H9 (cell line): ENCODE results near the gene ZFPL1. TPM values are rescaled to one million over a fixed set of nuclear protein-coding genes. Genes with fewer than 3 reads are reported as not detected.

ENCODE experiments used
- DNase-seq: peaks from one replicate; pipeline ENCODE4 v3.0.0-alpha.2; 2017
- H2AFZ ChIP-seq: one replicate; pipeline ENCODE4 v1.6.1; 2013; ENCODE audit warnings: mild to moderate bottlenecking, low read length, control low read depth, moderate library complexity
- H2AK5ac ChIP-seq: 2 replicates; pipeline ENCODE4 v1.6.1; 2013; ENCODE audit warnings: low read length, control low read depth, mixed read lengths; ENCODE audit not compliant: insufficient read length
- H2BK120ac ChIP-seq: one replicate; pipeline ENCODE4 v1.6.1; 2013; ENCODE audit warnings: low read depth, mild to moderate bottlenecking, low read length, control low read depth, inconsistent platforms; ENCODE audit not compliant: poor library complexity, severe bottlenecking
- H2BK12ac ChIP-seq: 2 replicates; pipeline ENCODE4 v1.6.1; 2013; ENCODE audit warnings: low read length, control low read depth, mixed read lengths, low read depth; ENCODE audit not compliant: insufficient read length
- H2BK15ac ChIP-seq: 2 replicates; pipeline ENCODE4 v1.6.1; 2013; ENCODE audit warnings: low read depth, low read length, control low read depth
- H2BK20ac ChIP-seq: one replicate; pipeline ENCODE4 v1.6.1; 2013; ENCODE audit warnings: low read depth, mild to moderate bottlenecking, low read length, control low read depth, inconsistent platforms; ENCODE audit not compliant: poor library complexity, severe bottlenecking
- H2BK5ac ChIP-seq: 2 replicates; pipeline ENCODE4 v1.6.1; 2013; ENCODE audit warnings: low read length, control low read depth, mixed read lengths; ENCODE audit not compliant: insufficient read length
- H3K14ac ChIP-seq: 2 replicates; pipeline ENCODE4 v1.6.1; 2013; ENCODE audit warnings: low read length, control low read depth; ENCODE audit not compliant: insufficient read depth
- H3K18ac ChIP-seq: 2 replicates; pipeline ENCODE4 v1.6.1; 2013; ENCODE audit warnings: low read depth, mild to moderate bottlenecking, mixed read lengths, low read length, control low read depth; ENCODE audit not compliant: insufficient read length
- H3K23ac ChIP-seq: 2 replicates; pipeline ENCODE4 v1.6.1; 2013; ENCODE audit warnings: low read length, control low read depth, mixed read lengths, low read depth; ENCODE audit not compliant: insufficient read length
- H3K23me2 ChIP-seq: 2 replicates; pipeline ENCODE4 v1.6.1; 2013; ENCODE audit warnings: low read depth, mild to moderate bottlenecking, mixed read lengths, low read length, control low read depth; ENCODE audit not compliant: insufficient read length, poor library complexity, severe bottlenecking
- H3K27ac ChIP-seq: 2 replicates; pipeline ENCODE4 v1.5.1; 2013; ENCODE audit warnings: low read length, control low read depth, mixed read lengths, low read depth; ENCODE audit not compliant: insufficient read length
- H3K27me3 ChIP-seq: 2 replicates; pipeline ENCODE4 v1.6.1; 2013; ENCODE audit warnings: low read length, control low read depth, inconsistent platforms; ENCODE audit not compliant: insufficient read depth
- H3K4ac ChIP-seq: 2 replicates; pipeline ENCODE4 v1.6.1; 2013; ENCODE audit warnings: low read depth, mild to moderate bottlenecking, control low read depth, inconsistent platforms, low read length, moderate library complexity
- H3K4me1 ChIP-seq: 2 replicates; pipeline ENCODE4 v1.6.1; 2013; ENCODE audit warnings: low read length, control low read depth, inconsistent platforms; ENCODE audit not compliant: insufficient read depth
- H3K4me2 ChIP-seq: 2 replicates; pipeline ENCODE4 v1.6.1; 2013; ENCODE audit warnings: low read length, control low read depth, mixed read lengths; ENCODE audit not compliant: insufficient read length, insufficient read depth
- H3K56ac ChIP-seq: 2 replicates; pipeline ENCODE4 v1.6.1; 2013; ENCODE audit warnings: low read depth, mild to moderate bottlenecking, mixed read lengths, low read length, control low read depth; ENCODE audit not compliant: insufficient read length
- H3K79me1 ChIP-seq: 2 replicates; pipeline ENCODE4 v1.6.1; 2013; ENCODE audit warnings: low read depth, mild to moderate bottlenecking, moderate library complexity, low read length, control low read depth, inconsistent platforms; ENCODE audit not compliant: insufficient read depth, poor library complexity, severe bottlenecking
- H3K79me2 ChIP-seq: 2 replicates; pipeline ENCODE4 v1.6.1; 2013; ENCODE audit warnings: low read length, control low read depth, inconsistent platforms; ENCODE audit not compliant: insufficient read depth
- H3K9ac ChIP-seq: 2 replicates; pipeline ENCODE4 v1.6.1; 2013; ENCODE audit warnings: low read length, control low read depth, mixed read lengths; ENCODE audit not compliant: insufficient read length; ENCODE audit errors: extremely low read depth
- H3K9me3 ChIP-seq: one replicate; pipeline ENCODE4 v1.6.1; 2013; ENCODE audit warnings: low read depth, low read length, inconsistent platforms; ENCODE audit not compliant: control insufficient read depth
- H3T11ph ChIP-seq: one replicate; pipeline ENCODE4 v1.6.1; 2013; ENCODE audit warnings: mild to moderate bottlenecking, low read length, control low read depth, inconsistent platforms
- H4K20me1 ChIP-seq: one replicate; pipeline ENCODE4 v1.6.1; 2013; ENCODE audit not compliant: control insufficient read depth, insufficient read length, insufficient read depth
- H4K5ac ChIP-seq: 2 replicates; pipeline ENCODE4 v1.6.1; 2013; ENCODE audit warnings: low read depth, mild to moderate bottlenecking, mixed read lengths, low read length, control low read depth; ENCODE audit not compliant: insufficient read length
- H4K8ac ChIP-seq: replicated peaks from 2 replicates; pipeline ENCODE4 v1.6.1; 2013; ENCODE audit warnings: low read length, control low read depth, mixed read lengths, low read depth; ENCODE audit not compliant: insufficient read length
- H4K91ac ChIP-seq: 2 replicates; pipeline ENCODE4 v1.6.1; 2013; ENCODE audit warnings: low read depth, mild to moderate bottlenecking, moderate library complexity, mixed read lengths, low read length, control low read depth; ENCODE audit not compliant: insufficient read length
- H3K27ac Mint-ChIP-seq, 3 experiments: 2 replicates in 2 of 3; 3 replicates in 1 of 3; pipeline ENCODE4 v1.8.0; 2020 to 2021; ENCODE audit warnings: mixed read lengths in 3 of 3, mild to moderate bottlenecking in 1 of 3, moderate library complexity in 1 of 3
- H3K27me3 Mint-ChIP-seq: 2 replicates; pipeline ENCODE4 v1.8.0; 2021; ENCODE audit warnings: low read depth, mild to moderate bottlenecking, moderate library complexity, mixed read lengths
- H3K36me3 Mint-ChIP-seq, 3 experiments: 2 replicates in 2 of 3; 3 replicates in 1 of 3; pipeline ENCODE4 v1.8.0; 2020 to 2021; ENCODE audit warnings: low read depth in 3 of 3, mixed read lengths in 3 of 3; ENCODE audit not compliant: insufficient read depth in 1 of 3
- H3K4me1 Mint-ChIP-seq, 2 experiments: 2 replicates each; pipeline ENCODE4 v1.8.0; 2020; ENCODE audit warnings: mixed read lengths in 2 of 2
- H3K4me3 Mint-ChIP-seq, 2 experiments: 2 replicates in 1 of 2; 3 replicates in 1 of 2; pipeline ENCODE4 v1.8.0; 2020 to 2021; ENCODE audit warnings: mild to moderate bottlenecking in 2 of 2, mixed read lengths in 2 of 2, moderate library complexity in 1 of 2
- H3K9me3 Mint-ChIP-seq, 2 experiments: 2 replicates in 1 of 2; 3 replicates in 1 of 2; pipeline ENCODE4 v1.8.0; 2020; ENCODE audit warnings: mild to moderate bottlenecking in 2 of 2, mixed read lengths in 2 of 2, moderate library complexity in 1 of 2
- WGBS: extraction: QIAGEN DNeasy Blood & Tissue Kit; methylation state at CpG from one replicate; pipeline ENCODE4 v1.1.7; 2013; ENCODE audit warnings: missing lambda C conversion rate, low lambda C conversion rate, mixed read lengths; ENCODE audit not compliant: insufficient read length; ENCODE audit errors: extremely low coverage; 5-methylcytosine and 5-hydroxymethylcytosine counted together
- total RNA-seq: library from RNA; stranded (reverse); gene quantifications from 2 replicates; pipeline ENCODE4 v1.2.1, GENCODE V29; 2021
- TF ChIP-seq, protein P1 (sequence below): fragments of 200-600 bp; sonication (generic); conservative IDR thresholded peaks from 3 replicates; pipeline ENCODE4 v1.8.0; 2021; ENCODE audit warnings: antibody characterized with exemption, mild to moderate bottlenecking

The ZFPL1 gene
- total RNA-seq, 1 experiment from 2014 or later: 24.2 TPM

DNA sequence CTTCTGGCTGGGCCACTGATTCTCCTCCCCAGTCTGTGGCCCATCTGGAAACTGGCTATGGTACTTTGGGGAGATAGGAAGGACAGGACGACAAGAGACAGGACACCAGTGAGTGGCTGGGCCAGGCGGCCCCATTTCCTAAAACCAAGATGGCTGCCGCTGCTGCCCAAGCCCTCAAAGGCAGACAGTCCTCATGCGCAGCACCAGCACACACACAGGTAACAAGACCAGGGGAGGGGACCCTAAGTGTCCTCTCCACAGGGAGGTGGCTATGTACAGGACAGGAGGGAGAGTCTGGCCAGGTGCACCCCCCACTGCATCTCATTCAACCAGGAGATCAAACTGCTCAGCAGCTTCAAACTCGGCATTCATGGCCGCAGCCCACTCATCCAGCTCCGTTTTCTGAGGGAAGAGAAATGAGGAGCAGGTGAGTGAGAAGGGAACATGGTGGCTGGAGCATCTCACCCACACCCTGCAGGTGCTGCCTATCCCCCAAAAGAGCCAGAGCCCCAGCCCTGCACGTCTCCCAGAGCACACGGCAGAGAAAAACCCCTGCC, 5.2 kb upstream of the ZFPL1 start:
- peaks cover 14 to 17% of the 10 kb centered on the region in 2 experiments for H3K4me1 Mint-ChIP-seq
- no peak overlapping the region for H3K4me3 Mint-ChIP-seq
- no peaks in the 10 kb centered on the region for H3K4me1 ChIP-seq
- no peak overlapping the region for H2BK120ac ChIP-seq
- no peak overlapping the region for H3K4ac ChIP-seq
- peaks cover 5% of the 10 kb centered on the region for H3K23me2 ChIP-seq
- H2BK15ac ChIP-seq: no peak overlapping the region
- H4K91ac ChIP-seq: no peak overlapping the region
- peaks cover 48 to 74% (median 72%) of the 10 kb centered on the region in 3 experiments for H3K36me3 Mint-ChIP-seq
- no peak overlapping the region for H4K8ac ChIP-seq
- no peaks in the 10 kb centered on the region for H3K27me3 ChIP-seq
- peak overlapping the region; percentile 1 for H3K4me2 ChIP-seq
- H3K9me3 ChIP-seq: no peaks in the 10 kb centered on the region
- no peaks in the 10 kb centered on the region for H3K27me3 Mint-ChIP-seq
- peak overlapping the region in 2 of 3 experiments; percentile 55 to 88; a peak in 3 of 7 replicates for H3K27ac Mint-ChIP-seq
- H3K79me2 ChIP-seq: peaks cover 8% of the 10 kb centered on the region; the same call in 1 of the 2 replicates
- no peak overlapping the region for H3K56ac ChIP-seq
- no peaks in the 10 kb centered on the region for H4K20me1 ChIP-seq
- H3K27ac ChIP-seq: no peak overlapping the region
- no peak for DNase-seq
- no peak overlapping the region for H3K18ac ChIP-seq
- H3K9me3 Mint-ChIP-seq: no peaks in the 10 kb centered on the region; a peak in 1 of 5 replicates
- no peak overlapping the region for H4K5ac ChIP-seq
- H3K9ac ChIP-seq: no peak overlapping the region
- no peak overlapping the region for H2AK5ac ChIP-seq
- no peak overlapping the region for H3T11ph ChIP-seq
- H2BK5ac ChIP-seq: no peak overlapping the region
- H2AFZ ChIP-seq: no peak overlapping the region
- H3K79me1 ChIP-seq: peaks cover 13% of the 10 kb centered on the region
- H3K14ac ChIP-seq: no peak overlapping the region
- no CpG with 5 or more reads among the region's 9 CpGs for WGBS
- no peak overlapping the region for H3K23ac ChIP-seq
- H2BK20ac ChIP-seq: no peak overlapping the region
- TF ChIP-seq, protein P1, sequence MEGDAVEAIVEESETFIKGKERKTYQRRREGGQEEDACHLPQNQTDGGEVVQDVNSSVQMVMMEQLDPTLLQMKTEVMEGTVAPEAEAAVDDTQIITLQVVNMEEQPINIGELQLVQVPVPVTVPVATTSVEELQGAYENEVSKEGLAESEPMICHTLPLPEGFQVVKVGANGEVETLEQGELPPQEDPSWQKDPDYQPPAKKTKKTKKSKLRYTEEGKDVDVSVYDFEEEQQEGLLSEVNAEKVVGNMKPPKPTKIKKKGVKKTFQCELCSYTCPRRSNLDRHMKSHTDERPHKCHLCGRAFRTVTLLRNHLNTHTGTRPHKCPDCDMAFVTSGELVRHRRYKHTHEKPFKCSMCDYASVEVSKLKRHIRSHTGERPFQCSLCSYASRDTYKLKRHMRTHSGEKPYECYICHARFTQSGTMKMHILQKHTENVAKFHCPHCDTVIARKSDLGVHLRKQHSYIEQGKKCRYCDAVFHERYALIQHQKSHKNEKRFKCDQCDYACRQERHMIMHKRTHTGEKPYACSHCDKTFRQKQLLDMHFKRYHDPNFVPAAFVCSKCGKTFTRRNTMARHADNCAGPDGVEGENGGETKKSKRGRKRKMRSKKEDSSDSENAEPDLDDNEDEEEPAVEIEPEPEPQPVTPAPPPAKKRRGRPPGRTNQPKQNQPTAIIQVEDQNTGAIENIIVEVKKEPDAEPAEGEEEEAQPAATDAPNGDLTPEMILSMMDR: no peak
- no peak overlapping the region for H2BK12ac ChIP-seq
